Measurements from ENCODE around the gene TTC22.
"Not testable (repeated sequence)": the region's sequence is repeated elsewhere in the genome, so short reads cannot be mapped to it uniquely, and the experiment has no call there.

TTC22 gene

GRCh38 chr1:54784066-54784465 lies 17.1 kb downstream of the TTC22 start:
- no peak for DNase-seq (ENCODE audit: low spot score)

DNA sequence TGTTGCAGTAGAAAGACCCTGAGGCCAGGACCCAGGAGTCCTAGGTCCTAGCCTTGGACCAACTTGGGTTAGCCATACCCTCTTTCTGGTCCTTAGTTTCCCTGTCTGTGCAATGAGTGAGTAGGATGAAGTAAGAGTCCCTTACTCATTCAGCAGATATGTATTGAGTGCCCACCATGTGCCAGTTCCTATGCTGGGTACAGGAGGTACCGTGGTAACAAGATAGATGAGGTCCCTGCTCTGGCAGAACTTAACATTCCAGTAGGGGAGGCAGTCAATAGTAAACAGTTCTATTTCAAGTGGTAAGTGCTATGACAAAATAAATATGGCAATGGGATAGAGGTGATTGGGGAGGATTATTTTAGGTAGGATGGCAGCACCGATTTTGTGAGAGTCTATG lies 18.5 kb downstream of the TTC22 start:
- DNase-seq (ENCODE audit: low spot score) = no peak

DNA sequence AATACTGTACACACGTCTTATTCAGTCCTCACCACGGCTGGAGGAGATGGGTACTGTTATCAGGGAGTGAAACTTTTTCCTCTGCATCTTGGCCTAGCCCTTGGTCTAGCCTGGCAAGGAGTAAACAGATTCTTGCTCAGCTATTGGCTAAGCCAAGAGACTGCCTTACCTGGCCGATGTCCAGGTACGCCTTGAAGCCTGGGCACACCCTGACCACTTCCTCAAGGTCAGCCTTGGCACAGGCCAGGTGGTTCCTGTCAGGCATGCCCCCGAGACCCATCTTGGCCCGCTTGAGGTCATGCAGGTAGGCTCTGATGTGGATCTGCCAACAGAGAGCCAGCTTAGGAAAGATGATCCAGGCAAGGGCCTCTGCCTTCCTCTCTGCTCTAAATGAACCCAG lies 19.0 kb downstream of the TTC22 start:
- no peak for DNase-seq (ENCODE audit: low spot score)

GRCh38 chr1:54781023-54781723 lies 19.9 kb downstream of the TTC22 start:
- no peak for DNase-seq (ENCODE audit: low spot score)

DNA sequence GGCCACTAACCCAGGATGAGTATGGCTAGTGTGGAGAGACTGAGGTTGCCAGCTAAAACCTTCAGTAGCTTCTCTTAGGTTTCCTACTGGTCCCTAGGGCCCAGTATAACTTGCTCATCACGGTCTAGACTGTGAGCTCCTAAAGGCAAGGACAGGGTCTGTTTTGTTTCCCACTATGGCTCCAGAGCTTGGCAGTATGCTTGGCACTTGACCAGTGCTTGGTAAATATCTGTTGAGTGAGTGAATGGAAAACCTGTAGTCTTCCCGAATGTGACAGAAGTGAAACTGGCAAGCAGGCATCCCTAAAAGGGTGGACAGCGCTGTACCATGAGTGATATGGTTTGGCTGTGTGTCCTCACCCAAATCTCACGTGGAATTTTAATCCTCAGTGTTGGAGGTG lies 23.7 kb downstream of the TTC22 start:
- no peak for DNase-seq (ENCODE audit: low spot score)

DNA sequence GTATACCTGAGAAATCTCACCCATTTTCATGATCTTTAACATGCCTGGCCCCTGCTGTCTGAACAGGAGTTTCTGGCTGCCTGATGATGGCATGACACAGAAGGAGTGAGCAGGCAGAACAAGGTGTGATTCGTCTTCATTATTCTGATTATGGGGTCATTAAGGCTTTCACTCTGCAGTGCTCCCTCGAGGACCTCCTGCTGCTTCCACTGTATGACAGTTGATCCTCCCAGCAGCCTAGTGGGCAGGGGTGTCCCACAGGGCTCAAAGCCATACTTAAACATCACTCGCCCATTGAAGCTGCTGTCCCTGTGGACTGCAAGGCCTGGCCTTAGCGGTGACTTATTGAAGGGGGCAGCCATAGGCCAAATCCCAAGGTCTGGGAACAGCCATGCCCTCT lies 24.1 kb downstream of the TTC22 start:
- DNase-seq (ENCODE audit: low spot score) = no peak

DNA sequence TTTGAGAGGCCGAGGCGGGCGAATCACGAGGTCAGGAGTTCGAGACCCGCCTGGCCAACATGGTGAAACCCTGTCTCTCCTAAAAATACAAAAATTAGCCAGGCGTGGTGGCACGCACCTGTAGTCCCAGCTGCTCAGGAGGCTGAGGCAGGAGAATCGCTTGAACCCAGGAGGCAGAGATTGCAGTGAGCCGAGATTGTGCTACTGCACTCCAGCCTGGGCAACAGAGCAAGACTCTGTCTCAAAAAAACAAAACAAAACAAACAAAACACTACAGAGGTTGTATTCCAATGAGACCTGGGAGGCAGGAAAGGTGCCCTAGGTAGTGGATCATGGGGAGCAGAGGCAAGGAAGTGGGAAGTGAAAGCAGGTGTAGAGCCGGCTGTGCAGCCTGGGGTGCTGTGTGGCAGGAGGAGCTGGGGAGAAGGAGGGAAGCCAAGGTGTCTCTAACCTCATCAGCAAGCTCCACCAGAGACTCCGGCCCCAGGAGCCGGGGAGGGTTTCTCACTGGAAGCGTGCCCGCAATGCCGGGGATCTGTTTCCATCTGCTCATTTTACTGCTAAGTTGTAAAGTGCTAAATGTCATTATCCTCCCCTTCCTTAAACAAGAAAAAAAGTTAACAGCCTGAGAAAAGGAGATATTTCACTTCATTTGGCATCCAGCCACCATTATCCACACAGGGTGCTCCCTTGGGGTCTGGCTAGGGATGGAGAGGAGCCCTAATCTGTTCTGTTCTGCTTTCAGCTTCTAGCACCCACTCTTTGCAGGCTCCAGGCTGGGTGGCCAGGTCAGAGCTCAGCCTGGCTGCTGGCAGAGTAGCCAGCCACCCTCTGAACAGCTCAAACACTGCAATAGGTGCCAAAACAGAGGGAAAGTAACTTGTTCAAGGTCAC lies 25.0 kb downstream of the TTC22 start:
- DNase-seq (ENCODE audit: low spot score) = not testable (repeated sequence)

DNA sequence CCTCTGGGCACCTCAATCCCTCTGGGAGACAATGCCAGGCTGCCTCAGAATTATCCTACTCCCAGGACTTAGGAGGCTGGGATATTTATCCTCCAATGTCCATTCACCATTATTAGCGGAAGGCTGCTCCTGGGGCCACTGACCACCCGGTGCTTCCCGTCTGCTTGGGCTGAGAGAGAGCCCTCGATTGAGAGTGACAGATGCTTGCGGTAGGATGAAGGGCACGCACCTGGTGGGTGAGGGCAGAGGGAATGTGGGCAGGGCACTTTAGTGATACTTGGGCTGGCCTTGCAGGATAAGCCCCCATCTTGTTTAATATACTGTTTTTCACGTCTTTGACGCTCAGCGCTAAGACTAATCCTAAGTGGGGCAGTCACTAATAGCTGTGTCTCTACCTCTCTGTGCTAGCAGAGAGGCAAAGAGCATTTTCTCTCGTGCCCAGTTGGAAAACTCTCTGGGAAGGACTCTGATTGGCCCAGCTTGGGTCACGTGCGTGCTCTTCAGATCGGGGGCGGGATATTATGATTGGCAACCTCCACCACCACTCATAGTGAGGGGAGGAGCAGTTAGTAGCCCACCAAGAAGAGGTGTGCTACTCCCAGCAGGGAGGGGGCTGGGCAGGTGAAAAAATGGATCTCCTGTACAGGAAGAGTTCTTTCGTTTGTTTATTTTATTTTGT lies 26.2 kb downstream of the TTC22 start:
- DNase-seq (ENCODE audit: low spot score) = peak; percentile 82

DNA sequence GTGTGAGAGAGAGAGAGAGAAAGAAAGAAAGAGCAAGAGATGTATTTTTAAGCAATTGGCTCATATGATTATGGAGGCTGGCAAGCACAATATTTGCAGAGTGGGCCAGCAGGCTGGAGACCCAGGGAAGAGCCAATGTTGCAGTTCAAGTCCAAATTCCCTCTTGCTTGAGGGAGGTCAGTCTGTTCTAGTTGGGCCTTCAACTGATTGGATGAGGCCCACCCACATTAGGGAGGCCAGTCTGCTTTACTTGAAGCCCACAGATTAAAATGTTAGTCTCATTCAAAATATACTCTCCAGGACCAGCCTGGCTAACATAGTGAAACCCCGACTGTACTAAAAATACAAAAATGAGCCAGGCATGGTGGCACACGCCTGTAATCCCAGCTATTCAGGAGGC lies 28.2 kb downstream of the TTC22 start:
- no peak for DNase-seq (ENCODE audit: low spot score)

DNA sequence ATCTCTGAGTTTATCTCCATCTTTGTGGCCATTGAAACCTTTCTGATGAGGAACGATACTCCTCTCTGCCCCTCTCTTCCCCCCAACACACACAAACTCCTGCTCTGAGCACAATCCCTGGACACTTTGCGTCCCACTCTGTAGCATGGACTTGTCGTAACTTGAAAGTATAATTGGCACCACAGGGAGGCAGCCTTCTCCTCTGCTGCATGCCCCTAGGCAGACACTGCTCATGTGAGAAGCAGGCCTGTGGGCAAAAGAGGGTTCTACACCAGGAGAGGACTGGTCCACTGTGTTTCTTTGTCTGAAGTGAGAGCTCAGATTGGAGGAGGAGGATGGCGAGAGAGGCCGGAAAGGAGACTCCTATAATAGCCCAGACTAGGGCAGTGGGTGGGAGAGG lies 33.0 kb downstream of the TTC22 start:
- no peak for DNase-seq (ENCODE audit: low spot score)

DNA sequence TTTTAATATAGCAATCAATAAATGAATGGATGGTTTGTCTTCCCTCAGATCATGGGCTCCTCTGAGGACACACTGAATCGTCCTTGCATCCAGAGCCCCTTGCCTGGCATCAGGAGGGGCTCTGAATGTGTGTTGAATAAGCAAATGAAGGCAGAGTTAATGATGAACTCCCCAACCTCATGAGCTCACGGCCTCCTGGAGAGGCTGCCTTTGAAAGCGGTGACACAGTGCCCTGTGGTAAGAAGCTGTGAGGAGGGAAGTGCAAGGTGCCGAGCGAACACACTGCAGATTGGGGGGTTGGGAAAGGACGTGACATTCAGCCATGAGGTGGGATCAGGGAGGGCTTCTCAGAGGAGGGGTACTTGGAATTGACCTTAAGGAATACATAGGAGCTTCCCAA lies 33.6 kb downstream of the TTC22 start:
- no peak for DNase-seq (ENCODE audit: low spot score)

GRCh38 chr1:54766726-54767125 lies 34.4 kb downstream of the TTC22 start:
- DNase-seq (ENCODE audit: low spot score) = no peak

GRCh38 chr1:54764922-54765561 lies 36.1 kb downstream of the TTC22 start:
- DNase-seq (ENCODE audit: low spot score) = no peak

- DNase-seq (ENCODE audit: low spot score) = peak; percentile 96
Observed at GRCh38 chr1:54764133-54764921, 36.8 kb downstream of the TTC22 start, which contains the start of gene PARS2. Gene PARS2 (minus strand): TSS chr1:54764523. CDS start chr1:54759161, 5,362 bp downstream.

GRCh38 chr1:54763816-54764132 lies 37.3 kb downstream of the TTC22 start:
- no peak for DNase-seq (ENCODE audit: low spot score)

GRCh38 chr1:54758678-54759348 lies 42.3 kb downstream of the TTC22 start:
- DNase-seq (ENCODE audit: low spot score) = no peak

DNA sequence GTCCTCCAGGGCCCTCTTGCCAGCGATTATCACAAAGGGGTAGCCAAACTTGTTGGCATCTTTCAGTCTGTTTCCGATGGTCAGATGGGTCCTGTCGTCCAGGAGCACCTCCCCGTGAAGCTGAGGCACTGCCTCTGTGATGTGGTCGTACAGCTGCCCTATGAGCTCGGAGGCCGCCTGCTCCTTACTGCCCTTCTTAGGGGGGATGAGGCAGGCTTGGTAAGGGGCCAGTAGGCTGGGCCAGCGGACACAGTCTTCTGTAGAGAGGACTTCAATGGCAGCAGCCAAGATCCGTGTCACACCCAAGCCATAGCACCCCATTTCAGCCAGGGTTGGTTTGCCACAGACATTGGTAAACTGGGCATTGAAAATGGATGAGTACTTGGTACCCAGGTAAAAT lies 43.3 kb downstream of the TTC22 start:
- no peak for DNase-seq (ENCODE audit: low spot score)

GRCh38 chr1:54754486-54755285 lies 46.4 kb downstream of the TTC22 start:
- DNase-seq (ENCODE audit: low spot score) = no peak

GRCh38 chr1:54754045-54754444 lies 47.1 kb downstream of the TTC22 start:
- no peak for DNase-seq (ENCODE audit: low spot score)

DNA sequence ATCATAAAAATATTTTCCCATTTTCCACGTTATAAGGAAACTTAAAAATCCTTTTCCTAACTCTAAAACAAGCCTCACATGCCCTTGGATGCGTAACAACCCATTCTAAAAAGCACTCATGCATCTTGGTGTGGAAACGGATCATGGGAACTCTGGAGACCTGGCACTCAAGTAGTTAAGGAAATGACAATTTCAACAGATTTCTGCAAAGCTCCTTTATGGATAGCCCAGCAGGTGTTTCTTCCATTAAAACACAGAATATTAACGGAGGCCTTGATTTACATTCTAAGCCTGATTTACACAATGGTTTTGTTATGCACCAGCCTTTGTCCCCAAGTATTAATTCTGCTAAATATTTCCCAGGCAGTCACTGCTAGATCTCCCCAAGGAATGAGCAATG lies 49.7 kb downstream of the TTC22 start:
- DNase-seq (ENCODE audit: low spot score) = no peak
